Measurements from ENCODE around the gene ZNF787. TPM values are rescaled to one million over a fixed set of nuclear protein-coding genes. Genes with fewer than 3 reads are reported as not detected.

ZNF787 gene
- total and polyA plus RNA-seq, 4 donors, result 2.9 to 23.6 (median 18.8) TPM

DNA sequence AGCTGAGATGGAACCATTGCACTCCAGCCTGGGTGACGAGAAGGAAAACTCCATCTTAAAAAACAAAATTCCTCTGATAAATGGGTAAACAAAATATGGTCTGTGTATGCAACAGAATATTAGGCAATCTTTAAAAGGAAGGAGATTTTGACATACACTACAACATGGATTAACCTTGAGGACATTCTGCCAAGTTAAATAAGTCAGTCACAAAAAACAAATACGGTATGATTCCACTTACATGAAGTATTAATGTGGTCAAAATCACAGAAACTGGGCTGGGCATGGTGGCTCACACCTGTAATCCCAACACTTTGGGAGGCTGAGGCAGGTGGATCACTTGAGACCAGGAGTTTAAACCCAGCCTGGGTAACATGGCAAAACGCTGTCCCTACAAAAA lies 17.0 kb upstream of the ZNF787 start:
- Histone ChIP-seq H3K36me3 (ENCODE audit: control insufficient read depth in 4 of 4, insufficient read depth in 3 of 4, low read depth in 1 of 4, low read length in 3 of 4) (no peaks in the 10 kb centered on the region), H3K27ac (ENCODE audit: low read depth in 1 of 2, low read length in 2 of 2) (peak overlapping the region; percentile 58 to 62), H3K4me1 (ENCODE audit: control insufficient read depth in 4 of 4, insufficient read depth in 4 of 4, low read length in 3 of 4) (peaks cover 5 to 53% (median 52%) of the 10 kb centered on the region in 4 donors), H3K27me3 (ENCODE audit: control insufficient read depth in 4 of 4, insufficient read depth in 4 of 4, low read length in 3 of 4) (no peaks in the 10 kb centered on the region), H3K9ac (ENCODE audit: low read depth in 1 of 2, low read length in 2 of 2) (no peak overlapping the region), H3K4me3 (ENCODE audit: low read depth in 1 of 3, low read length in 3 of 3) (no peak overlapping the region), H3K9me3 (ENCODE audit: control insufficient read depth in 4 of 4, low read length in 3 of 4) (no peaks in the 10 kb centered on the region)
- DNase-seq (ENCODE audit: low spot score), result no peak
- TF ChIP-seq FOXA1 (IDR thresholded peaks at IDR 0.05), result no peak
- TF ChIP-seq, protein P1, sequence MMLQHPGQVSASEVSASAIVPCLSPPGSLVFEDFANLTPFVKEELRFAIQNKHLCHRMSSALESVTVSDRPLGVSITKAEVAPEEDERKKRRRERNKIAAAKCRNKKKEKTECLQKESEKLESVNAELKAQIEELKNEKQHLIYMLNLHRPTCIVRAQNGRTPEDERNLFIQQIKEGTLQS (IDR thresholded peaks at IDR 0.05), result no peak
- TF ChIP-seq HNF4A (conservative IDR thresholded peaks at IDR 0.05), result peak; percentile 23 to 33
- TF ChIP-seq JUND (IDR thresholded peaks at IDR 0.05), result no peak
- peak; percentile 28 to 55 for TF ChIP-seq RXRA (IDR thresholded peaks at IDR 0.05)
- TF ChIP-seq HNF4G (IDR thresholded peaks at IDR 0.05), result no peak
- TF ChIP-seq RAD21 (IDR thresholded peaks at IDR 0.05), result no peak
- TF ChIP-seq REST (IDR thresholded peaks at IDR 0.05), result no peak
- TF ChIP-seq TAF1 (conservative IDR thresholded peaks at IDR 0.05), result no peak
- no peak for TF ChIP-seq GABPA (IDR thresholded peaks at IDR 0.05 in 1 of 2, conservative IDR thresholded peaks at IDR 0.05 in 1 of 2)
- TF ChIP-seq EGR1 (IDR thresholded peaks at IDR 0.05; ENCODE audit: low read depth in 2 of 2), result no peak
- no peak for TF ChIP-seq MAX (IDR thresholded peaks at IDR 0.05)
- TF ChIP-seq NR2F2 (IDR thresholded peaks at IDR 0.05), result no peak
- TF ChIP-seq FOXA2 (IDR thresholded peaks at IDR 0.05), result no peak
- TF ChIP-seq SP1 (IDR thresholded peaks at IDR 0.05), result peak; percentile 60
- TF ChIP-seq, protein P2, sequence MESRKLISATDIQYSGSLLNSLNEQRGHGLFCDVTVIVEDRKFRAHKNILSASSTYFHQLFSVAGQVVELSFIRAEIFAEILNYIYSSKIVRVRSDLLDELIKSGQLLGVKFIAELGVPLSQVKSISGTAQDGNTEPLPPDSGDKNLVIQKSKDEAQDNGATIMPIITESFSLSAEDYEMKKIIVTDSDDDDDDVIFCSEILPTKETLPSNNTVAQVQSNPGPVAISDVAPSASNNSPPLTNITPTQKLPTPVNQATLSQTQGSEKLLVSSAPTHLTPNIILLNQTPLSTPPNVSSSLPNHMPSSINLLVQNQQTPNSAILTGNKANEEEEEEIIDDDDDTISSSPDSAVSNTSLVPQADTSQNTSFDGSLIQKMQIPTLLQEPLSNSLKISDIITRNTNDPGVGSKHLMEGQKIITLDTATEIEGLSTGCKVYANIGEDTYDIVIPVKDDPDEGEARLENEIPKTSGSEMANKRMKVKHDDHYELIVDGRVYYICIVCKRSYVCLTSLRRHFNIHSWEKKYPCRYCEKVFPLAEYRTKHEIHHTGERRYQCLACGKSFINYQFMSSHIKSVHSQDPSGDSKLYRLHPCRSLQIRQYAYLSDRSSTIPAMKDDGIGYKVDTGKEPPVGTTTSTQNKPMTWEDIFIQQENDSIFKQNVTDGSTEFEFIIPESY (IDR thresholded peaks at IDR 0.05), result no peak
- no peak for TF ChIP-seq CTCF (IDR thresholded peaks at IDR 0.05; ENCODE audit: low read depth, low read length, missing input control)
- peak; percentile 35 for TF ChIP-seq YY1 (IDR thresholded peaks at IDR 0.05)
- 28% methylated on average over 3 of the region's 3 CpGs for WGBS

Measured in liver (tissue), 9 donors.